HG03442 (cell line): ENCODE data around the gene LCP1.
A peak's percentile ranks its signal among the peaks of the same experiment; 100 is the strongest.
"Not testable (repeated sequence)": the region's sequence is repeated elsewhere in the genome, so short reads cannot be mapped to it uniquely, and the experiment has no call there.

Experiments used
- ATAC-seq: cut with Tn5 transposase; IDR thresholded peaks from one replicate; pipeline ENCODE4 v1.9.1; 2021; ENCODE audit warnings: mild to moderate bottlenecking, moderate library complexity; ENCODE audit not compliant: unreplicated experiment

LCP1 gene, protein sequence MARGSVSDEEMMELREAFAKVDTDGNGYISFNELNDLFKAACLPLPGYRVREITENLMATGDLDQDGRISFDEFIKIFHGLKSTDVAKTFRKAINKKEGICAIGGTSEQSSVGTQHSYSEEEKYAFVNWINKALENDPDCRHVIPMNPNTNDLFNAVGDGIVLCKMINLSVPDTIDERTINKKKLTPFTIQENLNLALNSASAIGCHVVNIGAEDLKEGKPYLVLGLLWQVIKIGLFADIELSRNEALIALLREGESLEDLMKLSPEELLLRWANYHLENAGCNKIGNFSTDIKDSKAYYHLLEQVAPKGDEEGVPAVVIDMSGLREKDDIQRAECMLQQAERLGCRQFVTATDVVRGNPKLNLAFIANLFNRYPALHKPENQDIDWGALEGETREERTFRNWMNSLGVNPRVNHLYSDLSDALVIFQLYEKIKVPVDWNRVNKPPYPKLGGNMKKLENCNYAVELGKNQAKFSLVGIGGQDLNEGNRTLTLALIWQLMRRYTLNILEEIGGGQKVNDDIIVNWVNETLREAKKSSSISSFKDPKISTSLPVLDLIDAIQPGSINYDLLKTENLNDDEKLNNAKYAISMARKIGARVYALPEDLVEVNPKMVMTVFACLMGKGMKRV

DNA sequence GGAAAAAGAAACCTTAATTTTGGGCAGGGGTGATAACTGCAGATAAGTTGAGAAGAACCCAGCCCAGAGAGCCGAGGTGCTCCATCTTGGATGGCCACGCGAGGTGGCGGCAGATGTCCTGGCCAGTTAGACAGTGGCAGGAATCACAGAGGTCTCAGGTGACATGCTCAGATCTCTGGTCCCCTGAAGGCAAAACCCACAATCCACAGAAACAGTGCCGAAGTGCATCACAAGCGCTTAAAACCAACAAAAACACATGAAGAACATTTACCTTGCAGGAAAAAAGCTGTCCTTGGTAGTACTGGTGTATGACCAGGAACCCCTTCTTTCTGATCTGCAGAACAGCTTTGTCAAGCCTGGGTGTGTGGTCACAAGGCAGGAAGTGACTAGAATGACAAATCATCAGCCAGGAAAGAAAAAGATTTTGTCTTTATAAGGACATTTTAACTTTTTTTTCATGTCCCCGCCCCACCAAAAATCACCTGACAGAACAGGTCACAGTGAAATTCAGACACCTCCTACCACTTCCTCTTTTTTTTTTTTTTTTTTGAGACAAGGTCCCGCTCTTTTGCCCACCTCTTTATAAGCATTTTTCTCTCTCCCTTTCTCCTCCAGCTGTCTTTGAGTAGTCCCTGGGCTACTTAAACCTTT, at the start of gene LCP1:
LCP1 (minus strand) TSS at position 338 of the 651 bp plus-strand sequence. CDS start 22,515 bp downstream, outside the sequence.
- peak; percentile 65 for ATAC-seq

DNA sequence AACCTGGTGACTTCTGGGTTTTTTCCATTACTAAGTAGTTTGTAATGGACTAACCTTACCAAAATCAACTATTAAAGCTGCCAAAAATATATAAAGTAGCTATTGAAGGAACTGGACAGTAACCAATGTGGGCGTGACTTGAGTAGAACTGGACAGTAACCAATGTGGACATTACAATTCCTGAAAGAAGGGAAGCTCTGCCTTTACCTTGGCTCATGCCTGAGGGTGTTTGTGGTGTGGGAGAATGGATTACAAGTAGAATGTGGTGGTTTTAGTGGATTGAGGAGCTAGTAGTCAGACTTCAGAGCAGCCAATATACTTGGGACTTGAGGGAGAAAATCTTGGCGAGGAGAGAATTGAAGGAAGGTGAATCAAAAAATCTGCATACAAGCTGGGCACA, 47.3 kb upstream of the LCP1 start:
- ATAC-seq = no peak

DNA sequence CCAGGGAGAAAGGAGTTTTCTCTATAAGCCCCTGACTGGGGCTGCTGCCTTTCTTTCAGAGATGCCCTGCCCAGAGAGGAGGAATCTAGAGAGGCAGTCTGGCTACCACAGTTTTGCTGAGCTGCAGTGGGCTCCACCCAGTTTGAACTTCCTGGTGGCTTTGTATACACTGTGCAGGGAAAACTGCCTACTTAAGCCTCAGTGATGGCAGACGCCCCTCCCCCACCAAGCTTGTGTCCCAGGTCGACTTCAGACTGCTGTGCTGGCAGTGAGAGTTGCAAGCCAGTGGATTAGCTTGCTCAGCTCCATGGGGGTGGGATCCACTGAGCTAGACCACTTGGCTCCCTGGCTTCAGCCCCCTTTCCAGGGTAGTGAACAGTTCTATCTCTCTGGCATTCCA, 38.3 kb upstream of the LCP1 start:
- not testable (repeated sequence) for ATAC-seq

DNA sequence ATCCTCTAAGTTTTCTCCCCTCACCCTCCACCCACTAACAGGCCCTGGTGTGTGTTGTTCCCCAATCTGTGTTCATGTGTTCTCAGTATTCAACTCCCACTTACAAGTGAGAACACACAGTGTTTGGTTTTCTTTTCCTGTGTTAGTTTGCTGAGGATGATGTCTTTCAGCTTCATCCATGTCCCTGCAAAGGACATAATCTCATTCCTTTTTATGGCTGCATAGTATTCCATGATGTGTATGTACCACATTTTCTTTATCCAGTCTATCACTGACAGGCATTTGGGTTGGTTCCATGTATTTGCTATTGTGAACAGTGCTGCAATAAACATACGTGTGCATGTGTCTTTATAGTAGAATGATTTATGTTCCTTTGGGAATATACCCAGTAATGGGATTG, 32.8 kb upstream of the LCP1 start:
- not testable (repeated sequence) for ATAC-seq

DNA sequence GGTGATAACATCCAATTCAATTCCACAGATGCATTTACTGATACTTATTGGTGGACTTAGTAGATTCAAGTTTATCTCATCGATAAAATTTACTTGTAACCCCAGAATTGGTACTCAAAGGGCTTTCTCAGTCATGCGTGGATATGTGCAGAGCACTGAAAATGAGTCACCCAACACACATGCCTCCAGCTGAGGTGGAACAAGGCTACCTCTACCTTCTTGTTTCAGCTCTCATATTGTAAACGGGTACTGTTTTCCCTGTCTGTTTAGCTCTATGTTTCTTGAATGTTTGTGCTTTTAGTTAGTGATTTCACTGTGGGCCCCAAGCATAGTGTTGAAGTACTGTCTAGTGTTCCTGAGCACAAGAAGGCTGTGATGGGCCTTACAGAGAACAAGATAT, 31.3 kb upstream of the LCP1 start:
- no peak for ATAC-seq

DNA sequence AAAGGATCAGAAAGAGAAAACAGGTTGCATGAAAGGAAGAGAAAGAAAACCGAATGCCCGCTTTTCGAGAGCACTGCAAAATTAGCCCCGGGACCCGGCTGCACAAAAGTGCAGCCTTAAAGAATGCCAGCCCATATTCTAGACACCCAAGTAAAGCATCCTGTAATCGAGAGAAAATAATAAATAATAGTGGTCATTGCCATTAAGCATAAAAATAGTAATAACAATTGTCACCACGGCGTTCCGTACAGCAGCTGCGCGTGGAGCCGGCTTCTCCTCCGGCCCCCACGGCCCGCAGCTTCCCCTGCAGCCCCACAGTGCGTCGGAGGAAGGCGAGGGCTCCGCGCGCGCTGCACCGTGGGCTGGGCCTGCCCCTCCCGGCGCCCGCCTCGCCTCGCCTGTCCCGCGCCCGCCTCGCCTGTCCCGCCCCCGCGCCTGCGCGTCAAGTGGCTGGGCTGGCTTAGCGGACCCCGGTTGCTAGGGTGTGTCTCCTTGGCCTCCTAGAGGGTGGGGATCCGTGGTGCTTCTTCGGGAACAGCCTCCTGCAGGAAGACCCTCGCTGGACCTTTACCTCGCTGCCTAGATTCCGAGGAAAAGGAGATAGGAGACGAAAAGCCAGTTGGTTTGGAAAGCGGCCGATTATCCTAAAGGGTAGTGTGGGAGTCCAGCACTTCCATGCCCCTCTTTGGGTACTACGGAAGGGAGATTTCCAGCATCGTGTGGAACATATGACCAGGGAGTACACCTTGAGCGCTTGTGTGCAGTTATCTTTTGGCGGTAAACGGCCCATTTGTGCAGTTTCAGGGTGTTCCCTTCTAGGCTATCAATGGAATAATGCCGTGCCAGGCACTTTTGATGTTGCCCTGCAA, 29.7 kb upstream of the LCP1 start, which contains the start of gene LRRC63:
LRRC63 (plus strand) TSS at position 446 of the 869 bp plus-strand sequence. CDS start 1,107 bp downstream, outside the sequence.
- ATAC-seq = peak; percentile 95

DNA sequence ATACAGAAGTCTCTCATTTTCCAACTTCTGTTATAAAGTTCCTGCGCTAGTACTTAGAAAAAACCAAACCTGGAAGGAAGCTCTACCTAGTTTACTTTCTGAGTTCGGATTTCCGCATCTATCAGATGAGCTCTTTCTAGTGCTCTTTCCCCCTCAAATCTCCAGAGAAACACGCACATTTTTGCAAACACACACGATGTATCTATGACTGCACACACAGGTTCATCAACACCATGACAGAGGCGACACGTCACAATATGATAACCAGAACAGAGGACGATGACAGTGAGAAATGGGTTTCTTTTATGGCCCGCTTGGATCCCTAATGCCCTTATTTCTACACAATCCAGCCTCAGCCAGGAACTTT, 29.1 kb upstream of the LCP1 start:
- no peak for ATAC-seq

DNA sequence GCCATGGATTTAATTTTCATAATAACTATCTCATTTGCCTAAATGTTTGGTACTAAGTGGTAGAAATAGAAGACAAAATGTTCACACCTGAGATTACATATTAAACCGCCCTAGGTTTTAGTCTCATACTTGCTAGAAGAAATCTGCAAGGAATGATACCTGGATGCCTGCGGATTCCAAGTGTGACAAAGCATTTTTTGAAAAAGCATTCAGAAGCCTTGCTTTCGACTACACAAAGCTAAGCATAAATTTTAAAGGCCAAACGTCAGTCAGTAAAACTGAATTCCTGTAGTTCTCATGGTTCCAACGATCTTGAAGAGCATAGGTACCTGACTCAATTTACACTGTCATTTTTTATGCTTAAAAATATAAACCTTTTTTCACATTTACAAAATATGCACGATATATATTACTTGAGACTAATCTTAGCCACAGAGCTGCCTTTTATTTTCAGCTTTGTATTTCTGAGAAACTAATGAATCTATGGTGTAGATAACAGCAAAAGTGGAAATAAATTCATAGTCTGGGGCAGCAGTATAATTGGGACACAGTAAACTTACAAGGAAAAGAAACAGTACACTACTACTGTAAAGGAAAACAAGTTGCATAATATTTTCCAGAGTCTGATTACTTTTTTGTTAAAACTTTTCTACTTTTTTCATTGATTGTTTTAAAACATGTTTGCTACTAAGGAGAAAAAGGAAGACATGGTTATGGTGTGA, 28.5 kb upstream of the LCP1 start:
- ATAC-seq = no peak

DNA sequence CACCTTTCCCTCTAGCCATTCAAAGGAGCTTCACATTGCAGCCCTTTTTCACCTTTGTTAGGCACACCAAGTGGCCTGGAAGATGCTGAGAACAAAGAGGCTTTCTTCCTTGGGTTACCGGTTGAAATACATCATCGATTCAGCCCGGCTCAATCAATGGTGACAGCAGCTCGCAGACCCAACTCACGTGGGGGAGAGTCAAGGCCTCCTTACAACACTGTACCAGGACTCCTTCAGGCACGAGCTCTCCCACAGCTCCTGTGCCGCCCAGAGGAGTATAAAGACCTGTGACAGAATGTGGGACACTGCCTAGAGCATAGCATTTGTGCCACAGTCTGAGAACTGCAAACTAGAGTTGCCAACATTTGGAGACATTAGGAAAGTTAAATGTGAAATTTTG, 25.9 kb upstream of the LCP1 start:
- no peak for ATAC-seq

DNA sequence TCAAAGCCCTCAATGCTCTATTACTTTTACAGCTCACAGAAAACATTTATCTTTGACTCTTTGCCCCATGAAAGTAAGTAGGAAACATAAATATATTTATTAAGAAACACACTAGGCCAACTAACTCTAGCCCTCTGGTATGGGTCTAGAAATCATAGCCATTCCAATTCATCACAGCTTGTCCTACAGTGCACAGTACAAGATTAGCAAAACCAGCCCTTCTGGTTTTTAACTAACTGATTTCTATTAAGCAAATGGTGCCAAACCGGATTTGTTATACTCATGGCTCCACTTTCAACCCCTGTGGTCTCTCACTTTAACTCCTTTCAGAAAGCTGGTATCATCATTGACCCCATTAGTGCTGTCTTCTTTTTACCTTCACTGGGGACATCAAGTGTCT, 24.2 kb upstream of the LCP1 start:
- no peak for ATAC-seq

DNA sequence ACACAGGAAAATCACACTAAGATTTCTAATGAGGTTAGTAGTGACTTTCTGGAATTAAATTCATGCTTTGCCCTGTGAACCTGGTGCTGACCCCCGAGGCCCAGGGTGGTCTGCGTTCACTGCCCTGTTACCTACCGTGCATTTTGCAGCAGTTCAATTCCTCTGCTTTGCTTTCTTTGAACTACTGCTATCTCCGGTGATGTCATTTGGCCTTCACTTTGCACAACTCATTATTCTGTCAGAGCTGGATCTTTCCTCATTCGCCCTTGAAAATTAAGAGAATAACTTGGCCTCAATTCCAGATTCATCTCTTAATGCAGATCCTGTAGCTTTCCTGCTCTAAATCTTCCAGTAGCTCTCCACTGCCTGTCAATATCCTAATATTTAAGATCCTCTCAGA, 21.0 kb upstream of the LCP1 start:
- no peak for ATAC-seq

DNA sequence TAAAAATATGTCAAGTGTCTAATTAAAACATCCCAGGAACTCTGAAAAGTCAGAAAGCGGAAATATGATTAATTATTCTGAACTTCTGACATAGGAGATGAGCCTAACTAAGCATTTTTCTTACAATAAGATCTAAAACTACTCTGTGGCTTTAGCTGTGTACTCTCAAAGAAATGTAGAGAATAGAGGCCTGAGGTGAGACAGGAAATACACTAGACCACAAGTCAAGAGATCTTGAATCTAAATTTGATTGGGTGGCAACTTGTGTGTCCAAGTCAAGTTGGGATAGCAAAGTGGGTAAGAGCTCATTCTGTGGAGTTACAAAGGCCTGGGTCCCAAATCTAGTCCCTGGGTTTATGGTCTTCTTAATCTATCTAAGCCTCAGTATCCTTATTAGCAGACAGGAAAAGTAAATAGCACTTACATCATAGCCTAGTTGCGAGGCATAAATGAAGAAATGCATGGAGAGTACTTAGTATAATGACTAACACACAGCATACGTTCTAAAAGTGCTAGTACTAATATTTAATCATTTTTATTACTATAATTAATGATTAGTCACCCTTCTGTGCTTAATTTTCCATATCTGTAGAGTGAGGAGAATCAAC, 20.3 kb upstream of the LCP1 start:
- ATAC-seq = peak; percentile 38

DNA sequence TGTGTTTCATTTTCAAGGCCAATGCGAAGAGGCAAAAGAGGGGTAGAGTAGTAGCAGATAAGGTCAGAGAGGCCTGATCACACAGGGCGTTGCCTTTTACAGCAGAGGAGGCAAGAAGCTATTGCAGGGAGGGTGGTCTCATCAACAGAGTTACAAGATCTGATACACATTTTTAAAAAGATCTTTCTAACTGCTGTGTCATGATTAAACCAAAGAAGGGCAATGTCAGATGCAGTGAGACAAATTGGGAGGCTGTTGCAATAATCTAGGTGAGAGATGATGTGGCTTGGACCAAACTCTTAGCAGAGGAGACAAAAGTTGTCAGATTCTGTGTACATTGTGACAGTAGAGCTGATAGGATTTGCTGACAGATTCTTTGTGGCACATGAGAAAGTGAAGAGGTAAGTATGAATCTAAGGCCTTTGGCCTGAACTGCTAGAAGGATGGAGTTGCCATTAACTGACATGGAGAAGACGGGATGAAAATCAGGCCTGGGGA, 16.8 kb upstream of the LCP1 start:
- ATAC-seq = no peak

DNA sequence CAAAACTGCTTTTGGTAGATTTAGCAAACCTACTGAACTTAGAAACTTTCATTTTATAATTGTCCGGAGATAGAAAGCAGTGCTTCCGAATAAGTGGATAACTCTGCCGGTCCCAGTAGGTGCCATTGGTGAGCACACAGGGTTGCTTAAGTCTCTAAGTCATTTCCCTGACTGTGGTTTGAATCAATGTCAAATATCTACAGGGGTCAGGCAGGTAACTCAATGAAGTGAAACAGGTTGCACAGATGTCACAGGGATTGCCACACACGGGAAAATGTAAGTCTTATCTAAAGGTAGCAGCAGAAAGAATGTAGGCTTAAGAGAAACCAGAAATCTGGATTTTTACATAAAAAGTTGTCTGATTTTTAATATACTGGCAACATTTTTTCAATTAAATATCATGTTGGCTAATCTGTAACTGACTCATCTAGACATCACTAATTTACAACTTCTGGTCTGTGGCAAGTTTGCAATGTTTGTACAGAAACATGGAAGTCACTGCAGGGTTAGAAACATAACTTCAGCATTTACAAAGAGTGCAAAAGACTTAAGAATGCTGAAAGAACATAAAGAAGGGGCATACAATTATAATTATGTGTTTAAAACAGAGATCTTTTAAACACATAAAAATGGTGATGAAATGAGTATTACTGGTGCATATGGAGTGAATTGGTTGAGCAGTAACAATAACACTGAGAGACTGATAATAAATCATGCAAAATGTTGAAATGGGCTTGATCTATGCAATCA, 15.5 kb upstream of the LCP1 start:
- no peak for ATAC-seq

DNA sequence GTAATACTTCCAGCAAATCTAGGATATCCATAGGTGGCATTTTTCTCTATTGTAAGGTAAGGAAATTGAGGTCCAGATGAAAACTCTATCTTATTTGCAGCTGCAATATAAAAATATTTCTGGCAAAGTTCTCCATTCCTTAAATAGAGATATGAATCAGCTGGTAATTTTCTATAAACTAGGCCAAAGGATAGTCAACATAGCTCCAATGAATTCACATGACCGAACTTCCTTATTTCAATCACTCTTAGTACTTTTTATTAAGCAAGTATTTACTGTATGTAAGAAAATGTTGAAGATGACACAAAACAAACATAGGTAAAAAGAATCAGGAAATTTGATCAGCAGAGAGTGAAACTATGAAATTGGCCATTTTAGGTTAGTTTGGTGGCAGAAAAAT, 13.0 kb upstream of the LCP1 start:
- ATAC-seq = no peak

DNA sequence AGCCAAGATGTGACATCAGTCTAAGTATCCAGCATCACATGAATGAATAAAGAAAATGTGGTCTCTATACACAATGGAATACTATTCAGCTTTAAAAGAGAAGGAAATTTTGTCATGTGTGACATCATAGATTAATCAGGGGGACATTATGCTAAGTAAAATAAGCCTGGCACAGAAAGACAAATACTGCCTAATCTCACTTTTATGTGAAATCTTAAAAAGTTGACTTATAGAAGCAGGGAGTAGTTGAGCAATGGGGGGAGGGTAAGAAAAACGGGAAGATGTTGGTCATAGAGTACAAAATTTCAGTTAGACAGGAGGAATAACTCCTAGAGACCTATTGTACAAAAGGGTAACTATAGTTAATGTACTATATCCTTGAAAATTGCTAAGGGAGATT, 10.4 kb upstream of the LCP1 start:
- no peak for ATAC-seq

DNA sequence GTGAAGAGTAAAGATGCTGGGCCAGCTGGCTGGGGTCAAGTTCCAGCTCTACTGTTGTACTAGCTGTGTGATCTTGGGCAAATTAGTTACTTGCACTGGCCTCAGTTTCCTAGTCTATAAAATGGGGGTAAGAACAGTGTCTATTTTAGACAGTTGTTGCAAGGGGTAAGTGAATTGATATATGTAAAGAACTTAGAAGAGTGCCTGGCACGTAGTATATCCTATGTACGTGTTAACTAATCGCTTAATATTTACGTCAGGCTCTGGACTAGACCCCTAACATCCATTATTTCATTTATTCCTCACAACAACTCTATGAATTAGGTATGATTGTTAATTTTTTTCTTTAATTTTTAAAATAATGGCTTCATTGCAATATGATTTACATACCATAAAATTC, 3.7 kb upstream of the LCP1 start:
- no peak for ATAC-seq

DNA sequence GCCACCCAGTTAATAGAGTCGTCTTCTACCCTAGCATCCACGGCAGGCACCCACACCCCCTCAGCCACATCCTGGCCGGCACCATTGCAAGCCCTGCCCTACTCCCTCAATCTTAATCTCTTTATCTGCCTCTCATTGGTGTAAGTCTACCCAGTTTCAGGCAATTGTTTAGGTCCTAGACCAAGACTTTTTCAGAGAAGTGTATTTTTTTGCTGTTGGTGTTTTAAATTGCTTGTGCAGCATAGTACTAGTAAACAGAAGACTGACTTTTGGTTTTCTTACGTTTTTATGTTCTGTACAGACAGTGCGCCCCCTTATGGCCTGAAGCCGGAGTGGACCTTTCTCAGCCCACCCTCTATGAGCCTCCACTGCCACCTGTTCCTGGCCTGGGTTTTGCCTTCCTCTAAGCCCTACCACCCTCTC, 2.3 kb upstream of the LCP1 start:
- peak; percentile 41 for ATAC-seq
